Measurements from ENCODE around the gene TBCD. TPM values are rescaled to one million over a fixed set of nuclear protein-coding genes. Genes with fewer than 3 reads are reported as not detected.

TBCD gene
- total and polyA plus RNA-seq, 12 donors, result 25.6 to 240 (median 66.2) TPM

DNA sequence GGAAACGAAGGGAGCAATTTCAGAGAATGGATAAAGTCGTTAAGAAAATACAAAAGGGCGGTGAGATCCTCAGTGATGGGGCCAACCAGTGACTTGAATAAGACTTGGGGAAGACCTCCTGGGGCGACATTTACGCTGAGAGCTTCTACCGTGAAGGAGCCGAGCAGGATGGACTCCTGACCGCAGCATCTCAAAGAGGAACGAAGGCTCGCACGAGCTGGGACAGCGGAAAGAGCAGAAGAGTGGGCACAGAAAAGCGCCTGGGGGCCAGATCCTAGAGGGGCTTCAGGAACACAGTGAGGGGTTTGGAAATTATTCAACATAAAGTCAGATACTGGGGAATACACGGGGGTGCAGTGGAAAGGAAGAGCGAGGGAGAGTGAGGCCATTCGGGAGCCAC is 70.4 kb downstream of the TBCD start:
- TF ChIP-seq CTCF (IDR thresholded peaks at IDR 0.05), result no peak
- no peak for TF ChIP-seq POLR2A (IDR thresholded peaks at IDR 0.05)
- 93 to 96% (median 94%) methylated on average over 16 of the region's 16 CpGs for WGBS, 4 donors
- Histone ChIP-seq H3K27ac (no peak overlapping the region), H3K4me1 (replicated peaks in 1 of 2) (no peaks in the 10 kb centered on the region), H3K4me3 (no peak overlapping the region), H3K36me3 (replicated peaks in 1 of 2) (no peaks in the 10 kb centered on the region), H3K27me3 (no peaks in the 10 kb centered on the region), H3K9me3 (replicated peaks in 1 of 3) (peaks cover 0 to 7% (median 0%) of the 10 kb centered on the region in 3 donors)
- DNase-seq, result no peak
- intact Hi-C loops (cut with DNase I), result no loop called here

- WGBS, 4 donors, result 87 to 94% (median 93%) methylated on average over 3 to 5 of the region's 5 CpGs
- Histone ChIP-seq H3K9me3 (replicated peaks in 1 of 3) (peaks cover 0 to 7% (median 0%) of the 10 kb centered on the region in 3 donors), H3K27me3 (no peaks in the 10 kb centered on the region), H3K4me3 (no peak overlapping the region), H3K27ac (no peak overlapping the region), H3K36me3 (replicated peaks in 1 of 2) (no peaks in the 10 kb centered on the region), H3K4me1 (replicated peaks in 1 of 2) (no peaks in the 10 kb centered on the region)
- intact Hi-C loops (cut with DNase I), result no loop called here
- DNase-seq, result no peak
- no peak for TF ChIP-seq POLR2A (IDR thresholded peaks at IDR 0.05)
- TF ChIP-seq CTCF (IDR thresholded peaks at IDR 0.05), result no peak
These were observed 71.1 kb downstream of the TBCD start for GRCh38 chr17:82823004-82823403.

GRCh38 chr17:82825540-82826124 is 73.8 kb downstream of the TBCD start:
- 97 to 98% (median 98%) methylated on average over 8 of the region's 8 CpGs for WGBS, 4 donors
- DNase-seq, result no peak
- Histone ChIP-seq H3K27me3 (no peaks in the 10 kb centered on the region), H3K4me1 (replicated peaks in 1 of 2) (no peaks in the 10 kb centered on the region), H3K36me3 (replicated peaks in 1 of 2) (no peaks in the 10 kb centered on the region), H3K9me3 (replicated peaks in 1 of 3) (no peaks in the 10 kb centered on the region), H3K4me3 (no peak overlapping the region), H3K27ac (no peak overlapping the region)
- TF ChIP-seq POLR2A (IDR thresholded peaks at IDR 0.05), result no peak
- TF ChIP-seq CTCF (IDR thresholded peaks at IDR 0.05), result no peak
- intact Hi-C loops (cut with DNase I), result no loop called here

GRCh38 chr17:82826211-82826610 is 74.3 kb downstream of the TBCD start:
- Histone ChIP-seq H3K27me3 (no peaks in the 10 kb centered on the region), H3K27ac (no peak overlapping the region), H3K9me3 (replicated peaks in 1 of 3) (no peaks in the 10 kb centered on the region), H3K4me3 (no peak overlapping the region), H3K4me1 (replicated peaks in 1 of 2) (no peaks in the 10 kb centered on the region), H3K36me3 (replicated peaks in 1 of 2) (no peaks in the 10 kb centered on the region)
- TF ChIP-seq POLR2A (IDR thresholded peaks at IDR 0.05), result no peak
- no peak for TF ChIP-seq CTCF (IDR thresholded peaks at IDR 0.05)
- no peak for DNase-seq
- intact Hi-C loops (cut with DNase I), result no loop called here
